Neutrophil (primary cell): Measurements from ENCODE around the gene RBFOX2.
"Not testable (repeated sequence)": the region's sequence is repeated elsewhere in the genome, so short reads cannot be mapped to it uniquely, and the experiment has no call there.

Experiments
- H3K27ac ChIP-seq: fragments of 200-600 bp; sonication (generic); 2 replicates; pipeline ENCODE4 v1.5.1; 2016; ENCODE audit warnings: mild to moderate bottlenecking, moderate library complexity
- H3K27me3 ChIP-seq: fragments of 200-600 bp; sonication (generic); 2 replicates; pipeline ENCODE4 v1.6.0; 2016; ENCODE audit warnings: mild to moderate bottlenecking
- H3K36me3 ChIP-seq: fragments of 200-600 bp; sonication (generic); 2 replicates; pipeline ENCODE4 v1.5.1; 2017
- H3K4me1 ChIP-seq, 2 experiments: fragments of 200-600 bp in 1 of 2; sonication (generic) in 1 of 2; 1 replicate in 1 of 2; 2 replicates in 1 of 2; pipeline versions ENCODE4 v1.5.1 to v1.6.1; 2013 to 2016; ENCODE audit warnings: low read depth in 1 of 2, low read length in 1 of 2, mild to moderate bottlenecking in 1 of 2, moderate library complexity in 1 of 2; ENCODE audit not compliant: control insufficient read depth in 1 of 2, insufficient read depth in 1 of 2
- H3K4me3 ChIP-seq, 2 experiments: fragments of 200-600 bp in 1 of 2; sonication (generic) in 1 of 2; 1 replicate in 1 of 2; 2 replicates in 1 of 2; pipeline ENCODE4 v1.5.1; 2013 to 2016; ENCODE audit warnings: low read depth in 1 of 2, low read length in 1 of 2, mild to moderate bottlenecking in 1 of 2, moderate library complexity in 1 of 2
- H3K9me3 ChIP-seq: fragments of 200-600 bp; sonication (generic); 2 replicates; pipeline ENCODE4 v1.5.1; 2016
- CTCF ChIP-seq: fragments of 200-600 bp; sonication (generic); IDR thresholded peaks from 2 replicates; pipeline ENCODE4 v1.5.1; 2016; ENCODE audit warnings: antibody characterized with exemption

Gene RBFOX2

GRCh38 chr22:35708917-35709316, 319.7 kb downstream of the RBFOX2 start:
- H3K36me3 ChIP-seq = no peaks in the 10 kb centered on the region
- TF ChIP-seq CTCF = no peak
- no peaks in the 10 kb centered on the region for H3K27me3 ChIP-seq
- no peaks in the 10 kb centered on the region for H3K4me1 ChIP-seq
- no peak overlapping the region for H3K27ac ChIP-seq
- no peaks in the 10 kb centered on the region for H3K9me3 ChIP-seq
- H3K4me3 ChIP-seq = no peak overlapping the region

- H3K27ac ChIP-seq = no peak overlapping the region
- no peaks in the 10 kb centered on the region for H3K36me3 ChIP-seq
- no peak for TF ChIP-seq CTCF
- no peaks in the 10 kb centered on the region for H3K9me3 ChIP-seq
- H3K4me3 ChIP-seq = no peak overlapping the region
- H3K27me3 ChIP-seq = no peaks in the 10 kb centered on the region
- H3K4me1 ChIP-seq = no peaks in the 10 kb centered on the region
Observed at GRCh38 chr22:35708453-35708852, 320.2 kb downstream of the RBFOX2 start.

GRCh38 chr22:35705141-35705540, 323.5 kb downstream of the RBFOX2 start:
- H3K4me1 ChIP-seq = no peaks in the 10 kb centered on the region
- no peaks in the 10 kb centered on the region for H3K9me3 ChIP-seq
- H3K4me3 ChIP-seq = no peak overlapping the region
- H3K27me3 ChIP-seq = no peaks in the 10 kb centered on the region
- no peaks in the 10 kb centered on the region for H3K36me3 ChIP-seq
- no peak for TF ChIP-seq CTCF
- no peak overlapping the region for H3K27ac ChIP-seq

GRCh38 chr22:35703861-35704584, 324.6 kb downstream of the RBFOX2 start:
- Histone ChIP-seq H3K9me3 (no peaks in the 10 kb centered on the region), H3K36me3 (no peaks in the 10 kb centered on the region), H3K4me3 (no peak overlapping the region), H3K27me3 (no peaks in the 10 kb centered on the region), H3K4me1 (no peaks in the 10 kb centered on the region), H3K27ac (no peak overlapping the region)
- no peak for TF ChIP-seq CTCF

GRCh38 chr22:35699852-35700251, 328.8 kb downstream of the RBFOX2 start:
- not testable (repeated sequence) for H3K27me3 ChIP-seq, H3K9me3 ChIP-seq, H3K36me3 ChIP-seq, H3K4me1 ChIP-seq, H3K27ac ChIP-seq, H3K4me3 ChIP-seq

- no peak overlapping the region for H3K27ac ChIP-seq
- no peaks in the 10 kb centered on the region for H3K27me3 ChIP-seq
- H3K36me3 ChIP-seq = no peaks in the 10 kb centered on the region
- H3K9me3 ChIP-seq = no peaks in the 10 kb centered on the region
- H3K4me1 ChIP-seq = no peaks in the 10 kb centered on the region
- TF ChIP-seq CTCF = no peak
- no peak overlapping the region for H3K4me3 ChIP-seq
Observed at GRCh38 chr22:35697142-35697541, 331.5 kb downstream of the RBFOX2 start.
